Suppressor macrophage (primary cell): Measurements from ENCODE around the gene EXOC4.
"Not testable (repeated sequence)": the region's sequence is repeated elsewhere in the genome, so short reads cannot be mapped to it uniquely, and the experiment has no call there.

Experiments used
- DNase-seq, 4 experiments: peaks; one replicate each; pipeline ENCODE4 v3.0.0-alpha.2; 2020 to 2022

EXOC4 gene

GRCh38 chr7:133769668-133770067 is 516.8 kb downstream of the EXOC4 start:
- no peak for DNase-seq

- DNase-seq = no peak
Measured at GRCh38 chr7:133770863-133771492, 518.1 kb downstream of the EXOC4 start.

- no peak for DNase-seq
Measured at GRCh38 chr7:133771788-133772419, 519.0 kb downstream of the EXOC4 start.

GRCh38 chr7:133773601-133774000 is 520.7 kb downstream of the EXOC4 start:
- no peak for DNase-seq

- DNase-seq = no peak
Measured at GRCh38 chr7:133775201-133775600, 522.3 kb downstream of the EXOC4 start.

- DNase-seq = no peak
Measured at GRCh38 chr7:133776266-133776665, 523.4 kb downstream of the EXOC4 start.

GRCh38 chr7:133777701-133778100 is 524.8 kb downstream of the EXOC4 start:
- DNase-seq = no peak

GRCh38 chr7:133778472-133778871 is 525.6 kb downstream of the EXOC4 start:
- DNase-seq = no peak

GRCh38 chr7:133779538-133779937 is 526.7 kb downstream of the EXOC4 start:
- DNase-seq = not testable (repeated sequence)

GRCh38 chr7:133780912-133781311 is 528.0 kb downstream of the EXOC4 start:
- no peak for DNase-seq

- no peak for DNase-seq
Measured at GRCh38 chr7:133781486-133782090, 528.7 kb downstream of the EXOC4 start.

- DNase-seq = no peak
Measured at GRCh38 chr7:133782470-133782869, 529.6 kb downstream of the EXOC4 start.

- DNase-seq = no peak
Measured at GRCh38 chr7:133783276-133783675, 530.4 kb downstream of the EXOC4 start.

- DNase-seq = no peak
Measured at GRCh38 chr7:133784486-133785001, 531.7 kb downstream of the EXOC4 start.

GRCh38 chr7:133786401-133786937 is 533.6 kb downstream of the EXOC4 start:
- no peak for DNase-seq

GRCh38 chr7:133789974-133790373 is 537.1 kb downstream of the EXOC4 start:
- DNase-seq = no peak

- no peak for DNase-seq
Measured at GRCh38 chr7:133790911-133791310, 538.0 kb downstream of the EXOC4 start.

GRCh38 chr7:133794479-133794878 is 541.6 kb downstream of the EXOC4 start:
- DNase-seq = no peak

GRCh38 chr7:133795068-133795665 is 542.3 kb downstream of the EXOC4 start:
- no peak for DNase-seq

- DNase-seq = no peak
Measured at GRCh38 chr7:133796782-133797745, 544.2 kb downstream of the EXOC4 start.

GRCh38 chr7:133797818-133798520 is 545.1 kb downstream of the EXOC4 start:
- DNase-seq = no peak
